Sigmoid colon (tissue), 4 donors: ENCODE data around the gene EIF3D.
A peak's percentile ranks its signal among the peaks of the same experiment; 100 is the strongest.

Source experiments
- POLR2A ChIP-seq, 2 donors: fragments of 450-650 bp; IDR thresholded peaks; one replicate each; pipeline ENCODE4 v1.6.1; 2016; ENCODE audit warnings: antibody characterized with exemption in 2 of 2, mild to moderate bottlenecking in 2 of 2, moderate library complexity in 2 of 2
- POLR2AphosphoS5 ChIP-seq, 4 donors: sonication (generic); formaldehyde crosslinking; IDR thresholded peaks; one replicate each; pipeline ENCODE4 v1.6.1; 2017; ENCODE audit warnings: antibody characterized with exemption in 4 of 4
- TF ChIP-seq, protein P1 (sequence below), 4 experiments: fragments of 450-650 bp in 3 of 4; fragments of 200-600 bp in 1 of 4; IDR thresholded peaks; one replicate each; pipeline ENCODE4 v1.5.1; 2016 to 2019; ENCODE audit warnings: antibody characterized with exemption in 4 of 4, mild to moderate bottlenecking in 3 of 4, moderate library complexity in 2 of 4

DNA sequence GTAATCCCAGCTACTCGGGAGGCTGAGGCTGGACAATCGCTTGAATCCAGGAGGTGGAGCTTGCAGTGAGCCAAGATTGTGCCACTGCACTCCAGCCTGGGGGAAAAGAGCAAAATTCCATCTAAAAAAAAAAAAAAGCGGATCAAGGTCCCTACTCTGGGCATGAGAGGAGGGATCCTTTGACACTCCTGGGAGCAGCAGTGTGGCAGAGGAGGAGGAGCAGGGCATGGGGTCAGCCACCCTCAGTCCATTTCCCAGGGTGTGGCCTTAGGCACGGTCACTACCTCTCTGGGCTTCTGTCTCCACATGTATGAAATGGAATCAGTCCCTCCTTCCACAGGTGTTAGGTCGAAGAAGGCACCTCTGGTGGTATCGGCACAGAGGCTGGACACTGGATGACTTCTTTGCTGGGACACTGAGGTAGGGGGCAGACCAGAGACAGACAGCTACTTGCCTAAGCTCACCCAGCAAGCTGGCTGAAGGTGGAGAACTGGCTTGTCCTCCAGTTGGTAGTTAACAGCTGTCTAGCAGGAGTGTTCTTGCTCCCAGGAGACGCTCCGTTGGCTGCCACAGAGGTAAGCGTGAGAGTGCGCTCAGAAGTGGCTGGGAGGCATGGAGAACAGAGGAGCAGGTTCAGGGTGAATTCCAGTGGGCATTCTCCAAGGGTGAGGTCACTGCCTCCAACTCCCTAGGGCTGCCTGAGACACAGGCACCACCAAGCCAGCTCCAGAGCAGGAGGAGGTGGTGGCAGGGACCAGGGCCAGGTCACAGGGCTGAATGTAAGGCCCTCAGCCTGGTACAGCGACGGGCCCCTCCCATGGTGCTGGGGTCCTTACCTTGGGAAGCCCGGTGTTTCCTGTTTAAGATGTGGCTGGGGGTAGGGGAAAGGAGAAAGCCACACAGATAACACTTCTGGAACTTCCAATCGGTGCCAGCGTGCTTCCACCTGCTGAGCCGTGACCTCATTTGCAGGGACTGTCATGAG lies 67.0 kb downstream of the EIF3D start:
- TF ChIP-seq, protein P1, sequence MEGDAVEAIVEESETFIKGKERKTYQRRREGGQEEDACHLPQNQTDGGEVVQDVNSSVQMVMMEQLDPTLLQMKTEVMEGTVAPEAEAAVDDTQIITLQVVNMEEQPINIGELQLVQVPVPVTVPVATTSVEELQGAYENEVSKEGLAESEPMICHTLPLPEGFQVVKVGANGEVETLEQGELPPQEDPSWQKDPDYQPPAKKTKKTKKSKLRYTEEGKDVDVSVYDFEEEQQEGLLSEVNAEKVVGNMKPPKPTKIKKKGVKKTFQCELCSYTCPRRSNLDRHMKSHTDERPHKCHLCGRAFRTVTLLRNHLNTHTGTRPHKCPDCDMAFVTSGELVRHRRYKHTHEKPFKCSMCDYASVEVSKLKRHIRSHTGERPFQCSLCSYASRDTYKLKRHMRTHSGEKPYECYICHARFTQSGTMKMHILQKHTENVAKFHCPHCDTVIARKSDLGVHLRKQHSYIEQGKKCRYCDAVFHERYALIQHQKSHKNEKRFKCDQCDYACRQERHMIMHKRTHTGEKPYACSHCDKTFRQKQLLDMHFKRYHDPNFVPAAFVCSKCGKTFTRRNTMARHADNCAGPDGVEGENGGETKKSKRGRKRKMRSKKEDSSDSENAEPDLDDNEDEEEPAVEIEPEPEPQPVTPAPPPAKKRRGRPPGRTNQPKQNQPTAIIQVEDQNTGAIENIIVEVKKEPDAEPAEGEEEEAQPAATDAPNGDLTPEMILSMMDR (IDR thresholded peaks at IDR 0.05) = no peak
- TF ChIP-seq POLR2AphosphoS5 (IDR thresholded peaks at IDR 0.05) = peak in 2 of 4 donors; percentile 10 to 29
- no peak for TF ChIP-seq POLR2A (IDR thresholded peaks at IDR 0.05)
